T-helper 1 cell treated with Interleukin-12 subunit alpha and Interleukin-12 subunit beta and Interleukin-4 antibody, amounts not matched to agents 30 μg/mL and 1 μg/mL, for 36 hours (primary cell): ENCODE data around the gene MUSK.
"Not testable (repeated sequence)": the region's sequence is repeated elsewhere in the genome, so short reads cannot be mapped to it uniquely, and the experiment has no call there.

Experiments used
- H3K27ac Mint-ChIP-seq: one replicate; pipeline ENCODE4 v1.8.0; 2021; ENCODE audit warnings: mild to moderate bottlenecking, mixed read lengths
- H3K27me3 Mint-ChIP-seq: one replicate; pipeline ENCODE4 v1.8.0; 2021; ENCODE audit warnings: low read depth, mixed read lengths
- H3K36me3 Mint-ChIP-seq: one replicate; pipeline ENCODE4 v1.8.0; 2021; ENCODE audit warnings: low read depth, mixed read lengths
- H3K4me1 Mint-ChIP-seq: one replicate; pipeline ENCODE4 v1.8.0; 2021; ENCODE audit warnings: low read depth, mixed read lengths
- H3K4me3 Mint-ChIP-seq: one replicate; pipeline ENCODE4 v1.8.0; 2021; ENCODE audit warnings: mild to moderate bottlenecking, moderate library complexity, mixed read lengths
- H3K9me3 Mint-ChIP-seq: one replicate; pipeline ENCODE4 v1.8.0; 2021; ENCODE audit warnings: mixed read lengths

Gene MUSK

GRCh38 chr9:110762783-110763182 is 94.2 kb downstream of the MUSK start:
- Mint-ChIP-seq H3K27me3 (no peaks in the 10 kb centered on the region), H3K4me3 (no peak overlapping the region), H3K4me1 (no peaks in the 10 kb centered on the region)

GRCh38 chr9:110763568-110763967 is 95.0 kb downstream of the MUSK start:
- no peaks in the 10 kb centered on the region for H3K9me3 Mint-ChIP-seq
- no peak overlapping the region for H3K27ac Mint-ChIP-seq
- no peak overlapping the region for H3K4me3 Mint-ChIP-seq
- H3K4me1 Mint-ChIP-seq: no peaks in the 10 kb centered on the region
- no peaks in the 10 kb centered on the region for H3K27me3 Mint-ChIP-seq
- H3K36me3 Mint-ChIP-seq: no peaks in the 10 kb centered on the region

More at GRCh38 chr9:110762783-110763182, 94.2 kb downstream of the MUSK start:
- Mint-ChIP-seq H3K36me3 (no peaks in the 10 kb centered on the region), H3K9me3 (no peaks in the 10 kb centered on the region), H3K27ac (no peak overlapping the region)

- Mint-ChIP-seq H3K36me3 (no peaks in the 10 kb centered on the region), H3K27me3 (no peaks in the 10 kb centered on the region), H3K9me3 (no peaks in the 10 kb centered on the region), H3K4me1 (no peaks in the 10 kb centered on the region), H3K4me3 (no peak overlapping the region), H3K27ac (no peak overlapping the region)
Measured at GRCh38 chr9:110764006-110764405, 95.4 kb downstream of the MUSK start.

GRCh38 chr9:110765926-110766325 is 97.3 kb downstream of the MUSK start:
- no peak overlapping the region for H3K27ac Mint-ChIP-seq
- no peaks in the 10 kb centered on the region for H3K36me3 Mint-ChIP-seq
- no peaks in the 10 kb centered on the region for H3K9me3 Mint-ChIP-seq
- no peak overlapping the region for H3K4me3 Mint-ChIP-seq
- H3K4me1 Mint-ChIP-seq: no peaks in the 10 kb centered on the region
- no peaks in the 10 kb centered on the region for H3K27me3 Mint-ChIP-seq

- H3K27me3 Mint-ChIP-seq: no peaks in the 10 kb centered on the region
- no peaks in the 10 kb centered on the region for H3K4me1 Mint-ChIP-seq
- H3K9me3 Mint-ChIP-seq: no peaks in the 10 kb centered on the region
- H3K27ac Mint-ChIP-seq: no peak overlapping the region
- no peaks in the 10 kb centered on the region for H3K36me3 Mint-ChIP-seq
- H3K4me3 Mint-ChIP-seq: no peak overlapping the region
Measured at GRCh38 chr9:110767559-110768063, 99.0 kb downstream of the MUSK start.

GRCh38 chr9:110768886-110769285 is 100.3 kb downstream of the MUSK start:
- Mint-ChIP-seq H3K36me3 (no peaks in the 10 kb centered on the region), H3K27ac (no peak overlapping the region), H3K4me3 (no peak overlapping the region), H3K9me3 (no peaks in the 10 kb centered on the region), H3K27me3 (no peaks in the 10 kb centered on the region), H3K4me1 (no peaks in the 10 kb centered on the region)

- H3K27ac Mint-ChIP-seq: no peak overlapping the region
- H3K9me3 Mint-ChIP-seq: no peaks in the 10 kb centered on the region
- H3K27me3 Mint-ChIP-seq: no peaks in the 10 kb centered on the region
- no peak overlapping the region for H3K4me3 Mint-ChIP-seq
- no peaks in the 10 kb centered on the region for H3K4me1 Mint-ChIP-seq
- H3K36me3 Mint-ChIP-seq: no peaks in the 10 kb centered on the region
Measured at GRCh38 chr9:110769667-110770066, 101.1 kb downstream of the MUSK start.

GRCh38 chr9:110775724-110776123 is 107.1 kb downstream of the MUSK start:
- Mint-ChIP-seq H3K9me3 (no peaks in the 10 kb centered on the region), H3K27ac (no peak overlapping the region), H3K4me3 (no peak overlapping the region), H3K36me3 (no peaks in the 10 kb centered on the region), H3K27me3 (no peaks in the 10 kb centered on the region), H3K4me1 (no peaks in the 10 kb centered on the region)

- Mint-ChIP-seq H3K9me3 (no peaks in the 10 kb centered on the region), H3K36me3 (no peaks in the 10 kb centered on the region), H3K4me3 (no peak overlapping the region), H3K4me1 (no peaks in the 10 kb centered on the region), H3K27me3 (no peaks in the 10 kb centered on the region), H3K27ac (no peak overlapping the region)
Measured at GRCh38 chr9:110776221-110776620, 107.6 kb downstream of the MUSK start.

GRCh38 chr9:110777196-110777875 is 108.7 kb downstream of the MUSK start:
- Mint-ChIP-seq H3K27me3 (no peaks in the 10 kb centered on the region), H3K4me3 (no peak overlapping the region), H3K9me3 (no peaks in the 10 kb centered on the region), H3K36me3 (no peaks in the 10 kb centered on the region), H3K4me1 (no peaks in the 10 kb centered on the region), H3K27ac (no peak overlapping the region)

GRCh38 chr9:110777876-110778215 is 109.3 kb downstream of the MUSK start:
- no peak overlapping the region for H3K4me3 Mint-ChIP-seq
- H3K9me3 Mint-ChIP-seq: no peaks in the 10 kb centered on the region
- H3K4me1 Mint-ChIP-seq: no peaks in the 10 kb centered on the region
- H3K27me3 Mint-ChIP-seq: no peaks in the 10 kb centered on the region
- no peaks in the 10 kb centered on the region for H3K36me3 Mint-ChIP-seq
- H3K27ac Mint-ChIP-seq: no peak overlapping the region

GRCh38 chr9:110782701-110783100 is 114.1 kb downstream of the MUSK start:
- Mint-ChIP-seq H3K36me3 (no peaks in the 10 kb centered on the region), H3K27me3 (no peaks in the 10 kb centered on the region), H3K27ac (no peak overlapping the region), H3K9me3 (no peaks in the 10 kb centered on the region), H3K4me1 (no peaks in the 10 kb centered on the region), H3K4me3 (no peak overlapping the region)

GRCh38 chr9:110784309-110784708 is 115.7 kb downstream of the MUSK start:
- H3K36me3 Mint-ChIP-seq: no peaks in the 10 kb centered on the region
- no peak overlapping the region for H3K27ac Mint-ChIP-seq
- H3K4me1 Mint-ChIP-seq: no peaks in the 10 kb centered on the region
- H3K9me3 Mint-ChIP-seq: no peaks in the 10 kb centered on the region
- no peaks in the 10 kb centered on the region for H3K27me3 Mint-ChIP-seq
- H3K4me3 Mint-ChIP-seq: no peak overlapping the region

- Mint-ChIP-seq H3K4me1 (no peaks in the 10 kb centered on the region), H3K4me3 (no peak overlapping the region), H3K27me3 (no peaks in the 10 kb centered on the region), H3K9me3 (no peaks in the 10 kb centered on the region), H3K27ac (no peak overlapping the region), H3K36me3 (no peaks in the 10 kb centered on the region)
Measured at GRCh38 chr9:110785166-110785565, 116.6 kb downstream of the MUSK start.

- not testable (repeated sequence) for H3K4me1 Mint-ChIP-seq, H3K36me3 Mint-ChIP-seq, H3K27ac Mint-ChIP-seq, H3K4me3 Mint-ChIP-seq, H3K27me3 Mint-ChIP-seq, H3K9me3 Mint-ChIP-seq
Measured at GRCh38 chr9:110788396-110788795, 119.8 kb downstream of the MUSK start.

- Mint-ChIP-seq H3K27me3 (no peaks in the 10 kb centered on the region), H3K4me3 (no peak overlapping the region), H3K9me3 (no peaks in the 10 kb centered on the region), H3K36me3 (no peaks in the 10 kb centered on the region), H3K27ac (no peak overlapping the region), H3K4me1 (no peaks in the 10 kb centered on the region)
Measured at GRCh38 chr9:110788871-110789270, 120.3 kb downstream of the MUSK start.
